ENCODE results near the gene SLFNL1.

The SLFNL1 gene

DNA sequence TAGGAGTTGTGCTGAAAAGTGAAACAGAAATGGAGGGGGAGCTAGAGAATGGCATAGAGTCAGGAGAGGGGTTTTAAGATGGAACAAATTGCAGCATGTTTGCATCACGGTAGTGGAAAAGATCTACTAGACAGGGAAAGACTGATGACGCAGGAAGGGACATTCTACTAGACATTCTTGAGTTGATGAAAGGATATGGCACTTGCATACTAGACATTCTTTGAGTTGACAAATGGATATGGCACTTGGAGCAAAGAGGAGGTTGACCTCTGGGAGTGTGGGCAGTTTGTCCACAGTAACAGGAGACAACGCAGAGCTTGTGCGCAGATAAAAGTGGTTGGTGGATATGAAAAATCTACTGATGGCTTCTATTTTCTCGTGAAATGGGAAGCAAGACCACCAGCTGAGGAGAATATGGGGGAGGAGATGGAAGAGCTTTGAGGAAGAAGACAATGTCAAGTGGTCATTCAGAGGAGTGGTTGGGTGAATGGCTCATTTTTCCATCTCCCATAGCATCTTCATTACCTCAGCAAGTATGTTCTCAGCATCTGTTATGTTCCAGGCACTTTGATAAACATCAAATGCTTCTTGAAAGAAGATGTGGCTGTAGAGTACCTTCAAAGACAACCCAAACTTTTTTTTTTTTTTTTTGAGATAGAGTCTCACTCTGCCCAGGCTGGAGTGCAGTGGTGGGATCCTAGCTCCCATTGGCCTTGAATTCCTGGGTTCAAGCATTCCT lies 44.4 kb downstream of the SLFNL1 start:
- H3K9me3 Mint-ChIP-seq: no peaks in the 10 kb centered on the region
- no peak overlapping the region for H3K4me3 Mint-ChIP-seq
- peaks cover 10% of the 10 kb centered on the region for H3K36me3 Mint-ChIP-seq
- peaks cover 8% of the 10 kb centered on the region for H3K27me3 Mint-ChIP-seq
- peak overlapping the region; percentile 3 for H3K27ac Mint-ChIP-seq
- peaks cover 23% of the 10 kb centered on the region for H3K4me1 Mint-ChIP-seq
- CTCF ChIA-PET: interaction anchor here (0.7 kb wide), 1 partner anchor 208 kb away, joined by 3 read pairs; no protein-coding TSS in a partner anchor
- DNase-seq: no peak

DNA sequence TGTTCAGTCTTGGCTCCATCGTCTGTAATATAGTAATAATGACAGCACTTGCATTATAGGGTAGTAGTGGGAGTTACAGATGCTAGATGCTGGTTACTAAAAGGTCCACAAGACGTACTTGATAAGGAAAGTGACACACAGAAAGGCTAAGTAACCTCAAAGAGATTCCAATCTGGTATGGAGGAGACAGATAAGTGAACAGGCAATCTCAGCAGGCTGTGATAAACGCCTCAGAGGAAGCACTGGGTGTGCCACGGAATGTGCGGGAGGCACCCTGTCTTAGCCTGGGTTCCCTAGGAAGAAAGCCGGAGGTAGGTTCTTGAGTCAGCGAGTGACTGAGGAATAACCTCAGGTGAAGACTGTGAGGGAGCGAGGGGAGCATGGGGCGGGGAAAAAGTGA lies 46.6 kb downstream of the SLFNL1 start:
- CTCF ChIA-PET: interaction anchor here (1.0 kb wide), 2 partner anchors 22 to 29 kb away, joined by 3 read pairs; no protein-coding TSS in a partner anchor
- no peak for DNase-seq
- no peaks in the 10 kb centered on the region for H3K9me3 Mint-ChIP-seq
- H3K27me3 Mint-ChIP-seq: peaks cover 16% of the 10 kb centered on the region
- H3K4me3 Mint-ChIP-seq: no peak overlapping the region
- H3K4me1 Mint-ChIP-seq: peaks cover 6% of the 10 kb centered on the region
- no peak overlapping the region for H3K27ac Mint-ChIP-seq
- no peaks in the 10 kb centered on the region for H3K36me3 Mint-ChIP-seq

DNA sequence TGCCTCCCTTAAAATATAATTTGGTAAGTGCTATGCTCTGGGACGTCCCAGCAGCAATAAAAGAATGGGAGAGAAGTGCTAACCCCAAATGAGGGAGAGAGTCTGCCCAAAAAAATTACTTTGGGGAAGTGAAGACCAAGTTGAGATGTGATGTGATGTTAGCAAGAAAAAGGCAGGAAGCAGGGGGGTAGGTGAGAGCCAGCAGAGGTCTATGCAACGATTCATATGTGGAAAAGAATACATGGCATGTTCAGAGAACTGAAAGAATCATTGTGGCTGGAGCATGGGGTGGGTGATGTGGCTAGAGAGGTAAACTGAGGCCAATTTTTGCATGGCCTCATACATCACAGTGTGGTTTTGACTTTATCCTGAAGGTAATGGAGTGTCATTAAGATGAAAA lies 47.6 kb downstream of the SLFNL1 start:
- Mint-ChIP-seq H3K4me1 (peaks cover 5% of the 10 kb centered on the region), H3K9me3 (no peaks in the 10 kb centered on the region), H3K36me3 (no peaks in the 10 kb centered on the region), H3K4me3 (no peak overlapping the region), H3K27me3 (peaks cover 16% of the 10 kb centered on the region), H3K27ac (no peak overlapping the region)
- no peak for DNase-seq
- CTCF ChIA-PET: interaction anchor here (1.3 kb wide), 1 partner anchor 103 kb away, joined by 3 read pairs; no protein-coding TSS in a partner anchor

DNA sequence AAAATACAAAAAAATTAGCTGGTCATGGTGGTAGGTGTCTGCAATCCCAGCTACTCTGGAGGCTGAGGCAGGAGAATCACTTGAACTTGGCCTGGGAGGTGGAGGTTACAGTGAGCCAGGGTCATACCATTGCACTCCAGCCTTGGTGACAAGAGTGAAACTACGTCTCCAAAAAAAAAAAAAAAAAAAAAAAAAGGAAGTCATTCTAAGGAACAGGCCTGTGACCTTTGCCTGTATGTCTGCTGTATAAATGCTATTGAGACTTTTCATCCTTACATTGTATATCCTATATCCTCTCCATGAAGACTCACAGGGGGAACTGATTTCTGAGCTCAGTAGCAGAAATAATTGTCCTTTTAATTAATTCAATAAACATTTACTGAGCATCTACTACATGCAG lies 49.6 kb downstream of the SLFNL1 start:
- DNase-seq: no peak
- CTCF ChIA-PET: interaction anchor here (1.4 kb wide), 1 partner anchor 19 kb away, joined by 5 read pairs; no protein-coding TSS in a partner anchor
- no peaks in the 10 kb centered on the region for H3K9me3 Mint-ChIP-seq
- H3K27ac Mint-ChIP-seq: no peak overlapping the region
- peaks cover 19% of the 10 kb centered on the region for H3K27me3 Mint-ChIP-seq
- peaks cover under 1% of the 10 kb centered on the region for H3K4me1 Mint-ChIP-seq
- no peak overlapping the region for H3K4me3 Mint-ChIP-seq
- H3K36me3 Mint-ChIP-seq: no peaks in the 10 kb centered on the region

DNA sequence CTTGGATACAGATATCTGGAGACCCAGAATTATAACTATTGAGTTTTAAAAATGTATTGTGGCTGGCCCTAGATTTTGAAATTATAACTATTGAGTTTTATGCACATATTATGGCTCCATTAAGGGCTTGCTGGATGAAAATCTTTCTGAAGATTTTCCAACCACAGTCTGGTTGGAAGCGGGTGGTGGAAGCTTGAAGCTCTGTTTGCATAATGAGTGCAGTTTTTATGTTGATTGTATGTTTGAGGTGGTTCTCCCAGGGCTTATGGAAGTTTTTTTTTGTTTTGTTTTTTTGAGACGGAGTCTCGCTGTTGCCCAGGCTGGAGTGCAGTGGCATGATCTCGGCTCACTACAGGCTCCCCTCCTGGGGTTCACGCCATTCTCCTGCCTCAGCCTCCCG lies 52.1 kb downstream of the SLFNL1 start:
- no peak for DNase-seq
- Mint-ChIP-seq H3K27ac (no peak overlapping the region), H3K36me3 (no peaks in the 10 kb centered on the region), H3K4me1 (no peaks in the 10 kb centered on the region), H3K9me3 (no peaks in the 10 kb centered on the region), H3K27me3 (peaks cover 24% of the 10 kb centered on the region), H3K4me3 (no peak overlapping the region)
- CTCF ChIA-PET: interaction anchor here (2.6 kb wide), 1 partner anchor 17 kb away, joined by 7 read pairs; no protein-coding TSS in a partner anchor

DNA sequence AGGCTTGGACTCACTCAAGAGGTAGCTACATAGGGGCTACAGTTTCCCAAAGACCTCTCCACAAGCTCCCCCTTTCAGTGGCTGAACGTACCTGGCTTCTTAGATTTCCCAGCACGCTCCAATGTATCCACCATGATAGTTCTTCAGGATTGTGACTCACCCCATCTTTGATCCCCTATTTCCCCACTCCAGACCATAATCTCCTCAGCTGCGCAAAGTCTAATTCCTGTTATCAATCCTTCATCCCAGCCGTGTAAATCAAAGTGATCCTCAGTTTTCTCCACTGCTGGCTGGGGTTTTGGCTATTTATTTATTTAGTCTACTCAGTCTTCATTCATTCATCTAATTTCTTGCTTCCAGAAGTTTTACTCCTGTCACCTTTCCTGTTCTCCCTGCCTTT lies 55.1 kb downstream of the SLFNL1 start:
- CTCF ChIA-PET: interaction anchor here (1.2 to 1.3 kb wide), 2 partner anchors 13 to 192 kb away, joined by 3 to 4 read pairs; no protein-coding TSS in a partner anchor
- H3K36me3 Mint-ChIP-seq: no peaks in the 10 kb centered on the region
- H3K27me3 Mint-ChIP-seq: peaks cover 28% of the 10 kb centered on the region
- no peak overlapping the region for H3K4me3 Mint-ChIP-seq
- H3K27ac Mint-ChIP-seq: no peak overlapping the region
- DNase-seq: no peak
- no peaks in the 10 kb centered on the region for H3K9me3 Mint-ChIP-seq
- H3K4me1 Mint-ChIP-seq: no peaks in the 10 kb centered on the region
